H1 (cell line): Measurements from ENCODE around the gene AUH. TPM values are rescaled to one million over a fixed set of nuclear protein-coding genes. Genes with fewer than 3 reads are reported as not detected.

ENCODE experiments used
- CTCF ChIA-PET: fragments of 300-600 bp; sonication (Branson Sonifier 250); formaldehyde crosslinking; loops from one replicate; lab custom pipeline; 2021; ENCODE audit not compliant: partially characterized antibody; lab: Charles Lee
- POLR2A ChIA-PET: fragments of 300-600 bp; sonication (Branson Sonifier 250); formaldehyde crosslinking; loops from one replicate; lab custom pipeline; 2021; ENCODE audit warnings: inconsistent platforms; ENCODE audit not compliant: partially characterized antibody; lab: Charles Lee
- DNase-seq, 2 experiments: peaks; one replicate each; pipeline versions ENCODE4 v3.0.0 to v3.0.0-alpha.2; 2010 to 2022; ENCODE audit warnings: low spot score in 2 of 2, low read depth in 1 of 2, mixed read lengths in 1 of 2
- FAIRE-seq: peaks from 2 replicates; lab custom pipeline; 2011; peaks lifted over from hg19 to GRCh38; lab: Jason Lieb, UNC
- H2AFZ ChIP-seq: 2 replicates; pipeline ENCODE4 v1.8.1; 2012; ENCODE audit warnings: low read length, inconsistent platforms
- H2AK5ac ChIP-seq: 2 replicates; pipeline ENCODE4 v1.6.1; 2013; ENCODE audit warnings: low read depth, low read length
- H2BK120ac ChIP-seq: replicated peaks from 2 replicates; pipeline ENCODE3; 2013; ENCODE audit warnings: low read depth, low read length, inconsistent platforms
- H2BK12ac ChIP-seq: 2 replicates; pipeline ENCODE4 v1.6.1; 2013; ENCODE audit warnings: low read depth, low read length
- H2BK15ac ChIP-seq: 2 replicates; pipeline ENCODE4 v1.6.1; 2013; ENCODE audit warnings: low read length
- H2BK20ac ChIP-seq: 2 replicates; pipeline ENCODE4 v1.6.1; 2013; ENCODE audit warnings: low read length
- H2BK5ac ChIP-seq: 2 replicates; pipeline ENCODE4 v1.6.1; 2013; ENCODE audit warnings: low read depth, low read length
- H3K14ac ChIP-seq: 2 replicates; pipeline ENCODE4 v1.6.1; 2013; ENCODE audit warnings: inconsistent platforms; ENCODE audit not compliant: insufficient read length
- H3K18ac ChIP-seq: 2 replicates; pipeline ENCODE4 v1.6.1; 2013; ENCODE audit warnings: low read length; ENCODE audit errors: extremely low read depth
- H3K23ac ChIP-seq: 2 replicates; pipeline ENCODE4 v1.6.1; 2013; ENCODE audit warnings: inconsistent platforms; ENCODE audit not compliant: insufficient read length
- H3K23me2 ChIP-seq: 2 replicates; pipeline ENCODE4 v1.6.1; 2013; ENCODE audit warnings: low read depth, low read length
- H3K27ac ChIP-seq: 2 replicates; pipeline ENCODE4 v1.6.1; 2011; ENCODE audit warnings: low read depth, low read length, inconsistent platforms
- H3K27me3 ChIP-seq, 4 experiments: replicated peaks in 1 of 4; 1 replicate in 1 of 4; 2 replicates in 3 of 4; pipeline versions ENCODE4 v1.6.1 to v1.8.1; 2011 to 2013; ENCODE audit warnings: low read length in 3 of 4, mild to moderate bottlenecking in 3 of 4, inconsistent platforms in 2 of 4, mixed read lengths in 2 of 4, moderate library complexity in 1 of 4; ENCODE audit not compliant: control insufficient read depth in 3 of 4, insufficient read depth in 3 of 4; ENCODE audit errors: extremely low read depth in 1 of 4
- H3K36me3 ChIP-seq, 4 experiments: 2 replicates each; pipeline versions ENCODE4 v1.6.1 to v1.8.1; 2011 to 2013; ENCODE audit warnings: mild to moderate bottlenecking in 4 of 4, low read length in 3 of 4, moderate library complexity in 2 of 4, control low read depth in 1 of 4, inconsistent platforms in 1 of 4; ENCODE audit not compliant: insufficient read depth in 4 of 4, control insufficient read depth in 2 of 4
- H3K4ac ChIP-seq: replicated peaks from 2 replicates; pipeline ENCODE3; 2013; ENCODE audit warnings: low read length, low read depth, mixed read lengths, inconsistent platforms; ENCODE audit not compliant: insufficient read length
- H3K4me1 ChIP-seq, 4 experiments: replicated peaks in 1 of 4; 1 replicate in 1 of 4; 2 replicates in 3 of 4; pipeline versions ENCODE4 v1.6.1 to v1.8.1; 2011 to 2013; ENCODE audit warnings: low read length in 3 of 4, inconsistent platforms in 2 of 4, mixed read lengths in 1 of 4; ENCODE audit not compliant: insufficient read depth in 4 of 4, control insufficient read depth in 3 of 4
- H3K4me2 ChIP-seq, 2 experiments: 2 replicates each; pipeline versions ENCODE4 v1.6.1 to v1.8.1; 2011 to 2013; ENCODE audit warnings: low read depth in 2 of 2, low read length in 2 of 2, control low read depth in 1 of 2, inconsistent platforms in 1 of 2, mild to moderate bottlenecking in 1 of 2; ENCODE audit not compliant: insufficient read depth in 1 of 2
- H3K4me3 ChIP-seq, 4 experiments: fragments of 200-600, 300-600 bp in 1 of 4; sonication (generic), shearing (Covaris generic), sonication (Bioruptor Twin) in 1 of 4; 2 replicates each; pipeline versions ENCODE4 v1.5.1 to v1.8.1; 2011 to 2016; ENCODE audit warnings: low read length in 4 of 4, low read depth in 3 of 4, control low read depth in 2 of 4, inconsistent platforms in 2 of 4, mild to moderate bottlenecking in 2 of 4, mixed read lengths in 1 of 4, moderate library complexity in 1 of 4; ENCODE audit not compliant: insufficient read depth in 2 of 4; ENCODE audit errors: extremely low read depth in 1 of 4
- H3K56ac ChIP-seq: replicated peaks from 2 replicates; pipeline ENCODE3; 2013; ENCODE audit warnings: low read depth, mild to moderate bottlenecking, mixed read lengths, low read length, inconsistent platforms; ENCODE audit not compliant: insufficient read length
- H3K79me1 ChIP-seq: 2 replicates; pipeline ENCODE4 v1.6.1; 2013; ENCODE audit warnings: low read depth, low read length, control low read depth
- H3K79me2 ChIP-seq, 2 experiments: 2 replicates each; pipeline versions ENCODE4 v1.6.1 to v1.8.1; 2012 to 2013; ENCODE audit warnings: low read length in 2 of 2, mild to moderate bottlenecking in 2 of 2, inconsistent platforms in 1 of 2; ENCODE audit not compliant: insufficient read depth in 2 of 2, control insufficient read depth in 1 of 2
- H3K9ac ChIP-seq, 4 experiments: replicated peaks in 1 of 4; 1 replicate in 1 of 4; 2 replicates in 3 of 4; pipeline versions ENCODE4 v1.6.1 to v1.8.1; 2011 to 2013; ENCODE audit warnings: low read depth in 3 of 4, low read length in 3 of 4, control low read depth in 2 of 4, mild to moderate bottlenecking in 2 of 4, moderate library complexity in 2 of 4, inconsistent platforms in 1 of 4; ENCODE audit errors: extremely low read depth in 1 of 4
- H3K9me3 ChIP-seq, 2 experiments: 2 replicates each; pipeline versions ENCODE4 v1.6.1 to v1.8.1; 2012 to 2013; ENCODE audit warnings: mild to moderate bottlenecking in 2 of 2, moderate library complexity in 2 of 2, control low read depth in 1 of 2, inconsistent platforms in 1 of 2, low read depth in 1 of 2, low read length in 1 of 2, mixed read lengths in 1 of 2; ENCODE audit not compliant: insufficient read depth in 2 of 2
- H4K20me1 ChIP-seq, 2 experiments: replicated peaks in 1 of 2; 2 replicates each; pipeline versions ENCODE3 to v1.8.1; 2011 to 2013; ENCODE audit warnings: inconsistent platforms in 2 of 2, low read length in 2 of 2, mild to moderate bottlenecking in 1 of 2; ENCODE audit not compliant: insufficient read depth in 2 of 2, control insufficient read depth in 1 of 2
- H4K5ac ChIP-seq: 2 replicates; pipeline ENCODE4 v1.6.1; 2013; ENCODE audit warnings: low read length, low read depth, mixed read lengths, inconsistent platforms; ENCODE audit not compliant: insufficient read length
- H4K8ac ChIP-seq: 2 replicates; pipeline ENCODE4 v1.8.0; 2013; ENCODE audit warnings: mild to moderate bottlenecking, moderate library complexity, low read length, inconsistent platforms; ENCODE audit not compliant: insufficient read depth; ENCODE audit errors: extremely low read depth
- H4K91ac ChIP-seq: replicated peaks from 2 replicates; pipeline ENCODE3; 2013; ENCODE audit warnings: low read length, mixed read lengths, inconsistent platforms; ENCODE audit not compliant: insufficient read length
- CBX5 ChIP-seq: fragments of 300-800, 300-1000 bp; sonication (generic); IDR thresholded peaks from 2 replicates; pipeline ENCODE4 v1.7.1; 2016; ENCODE audit warnings: antibody characterized with exemption, low read length, low read depth
- CBX8 ChIP-seq: fragments of 300-800, 300-1000 bp; sonication (generic); IDR thresholded peaks from 2 replicates; pipeline ENCODE4 v1.7.1; 2016; ENCODE audit warnings: low read depth, low read length, borderline replicate concordance
- CHD1 ChIP-seq: IDR thresholded peaks from 2 replicates; pipeline ENCODE4 v1.6.1; 2012; ENCODE audit warnings: low read depth, low read length, improper control_type of control experiment
- HDAC2 ChIP-seq, 2 experiments: fragments of 300-600 bp in 1 of 2; sonication (generic) in 1 of 2; IDR thresholded peaks; 2 replicates each; pipeline ENCODE4 v1.6.1; 2011 to 2012; ENCODE audit warnings: low read depth in 2 of 2, low read length in 2 of 2, mild to moderate bottlenecking in 2 of 2, moderate library complexity in 2 of 2, borderline replicate concordance in 1 of 2, inconsistent platforms in 1 of 2
- POLR2AphosphoS5 ChIP-seq: IDR thresholded peaks from 2 replicates; pipeline ENCODE4 v1.6.1; 2011; ENCODE audit warnings: low read depth, low read length
- RNF2 ChIP-seq: fragments of 200-900, 300-1000 bp; sonication (generic); IDR thresholded peaks from 2 replicates; pipeline ENCODE4 v1.7.1; 2016; ENCODE audit warnings: borderline replicate concordance, low read depth, mild to moderate bottlenecking, antibody characterized with exemption, low read length; ENCODE audit not compliant: poor library complexity, severe bottlenecking; ENCODE audit errors: missing control alignments
- SP2 ChIP-seq: IDR thresholded peaks from 2 replicates; pipeline ENCODE4 v1.6.1; 2012; ENCODE audit warnings: mild to moderate bottlenecking, low read length, inconsistent platforms
- TCF12 ChIP-seq: IDR thresholded peaks from 2 replicates; pipeline ENCODE4 v1.6.1; 2011; ENCODE audit warnings: low read depth, mild to moderate bottlenecking, low read length
- TEAD4 ChIP-seq: IDR thresholded peaks from 2 replicates; pipeline ENCODE4 v1.6.1; 2012; ENCODE audit warnings: low read depth, low read length, inconsistent platforms, mixed read lengths
- WGBS, 2 experiments: shearing (Covaris generic) in 1 of 2; methylation state at CpG; one replicate each; pipeline versions ENCODE4 v1.1.6 to v1.1.7; 2013 to 2015; ENCODE audit warnings: low lambda C conversion rate in 2 of 2, mixed read lengths in 2 of 2, inconsistent platforms in 1 of 2, low coverage in 1 of 2, missing lambda C conversion rate in 1 of 2; ENCODE audit not compliant: insufficient replicate concordance in 2 of 2, insufficient coverage in 1 of 2, insufficient read length in 1 of 2; ENCODE audit errors: extremely low coverage in 1 of 2, missing lambda C conversion rate in 1 of 2; 5-methylcytosine and 5-hydroxymethylcytosine counted together
- polyA plus RNA-seq, 7 experiments: library from polyadenylated mRNA; depleted of rRNA in 3 of 7; stranded (reverse) in 5 of 7; unstranded in 2 of 7; fragments of >200 nt in 5 of 7; fragments of 200-250 nt in 2 of 7; gene quantifications; 1 replicate in 5 of 7; 2 replicates in 1 of 7; 4 replicates in 1 of 7; pipeline versions ENCODE4 v1.2.1 to v1.2.3, GENCODE V29; 2011 to 2013; ENCODE audit warnings: missing spikeins in 2 of 7, mixed read lengths in 2 of 7
- total RNA-seq: library from RNA; stranded (reverse); fragmentation: NEBNext Ultra II Directional; extraction: Animal tissue kit (Norgen Biotek cat#: 25700); gene quantifications from 2 replicates; pipeline ENCODE4 v1.2.1, GENCODE V29; 2021
- TF ChIP-seq, protein P1 (sequence below): IDR thresholded peaks from 2 replicates; pipeline ENCODE4 v1.6.1; 2012; ENCODE audit warnings: inconsistent platforms

The AUH gene
- total and polyA plus RNA-seq, 2 of the 8 experiments (the other 6 are each of a cell fraction or from before 2014, with no cell fraction given): 5.8 to 21.9 TPM

DNA sequence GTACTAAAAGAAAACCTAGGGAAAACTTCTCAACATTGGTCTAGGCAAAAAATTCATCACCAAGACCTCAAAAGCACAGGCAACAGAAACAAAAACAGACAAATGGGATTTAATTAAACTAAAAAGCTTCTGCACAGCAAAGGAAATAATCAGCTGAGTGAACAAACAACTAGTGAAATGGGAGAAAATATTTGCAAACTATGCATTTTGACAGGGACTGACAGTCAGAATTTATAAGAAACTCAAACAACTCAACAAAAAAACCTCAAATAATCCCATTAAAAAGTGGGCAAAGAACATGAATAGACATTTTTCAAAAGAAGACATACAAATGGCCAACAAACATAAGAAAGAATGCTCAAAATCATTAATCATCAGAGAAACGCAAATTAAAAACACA is 189.4 kb downstream of the AUH start:
- Histone ChIP-seq H3K36me3 (no peaks in the 10 kb centered on the region), H3K18ac (no peak overlapping the region), H3K56ac (no peak overlapping the region), H3K79me2 (no peaks in the 10 kb centered on the region), H3K27ac (no peak overlapping the region), H3K23ac (no peak overlapping the region), H3K4me1 (no peaks in the 10 kb centered on the region), H3K23me2 (0 out of 2 replicates have a peak, but pooled peaks cover 2% of the 10 kb centered on the region), H3K4ac (no peak overlapping the region), H3K4me2 (no peak overlapping the region), H2BK120ac (no peak overlapping the region), H2BK5ac (no peak overlapping the region), H4K8ac (no peak overlapping the region), H2BK15ac (no peak overlapping the region), H3K9me3 (0 out of 4 replicates have a peak, but pooled peaks cover 0 to 2% of the 10 kb centered on the region in 2 experiments), H4K20me1 (no peaks in the 10 kb centered on the region), H3K9ac (no peak overlapping the region), H2BK12ac (no peak overlapping the region), H3K79me1 (no peaks in the 10 kb centered on the region), H2AFZ (no peak overlapping the region), H3K4me3 (no peak overlapping the region), H4K91ac (no peak overlapping the region), H2AK5ac (no peak overlapping the region), H2BK20ac (no peak overlapping the region)
- WGBS, 2 experiments: 92% methylated on average over 1 of the region's 1 CpG; no CpG with 5 or more reads in 1 of the 2 experiments
- DNase-seq (no peak), FAIRE-seq (no peak)
- CTCF ChIA-PET: no interaction called here
- TF ChIP-seq CHD1 (no peak), CBX8 (no peak), TEAD4 (no peak), TCF12 (no peak), HDAC2 (IDR thresholded peaks at IDR 0.05; ENCODE audit: borderline replicate concordance in 1 of 2, low read depth in 2 of 2, low read length in 2 of 2) (no peak), POLR2AphosphoS5 (no peak), CBX5 (no peak), RNF2 (no peak), SP2 (no peak)
- TF ChIP-seq, protein P1, sequence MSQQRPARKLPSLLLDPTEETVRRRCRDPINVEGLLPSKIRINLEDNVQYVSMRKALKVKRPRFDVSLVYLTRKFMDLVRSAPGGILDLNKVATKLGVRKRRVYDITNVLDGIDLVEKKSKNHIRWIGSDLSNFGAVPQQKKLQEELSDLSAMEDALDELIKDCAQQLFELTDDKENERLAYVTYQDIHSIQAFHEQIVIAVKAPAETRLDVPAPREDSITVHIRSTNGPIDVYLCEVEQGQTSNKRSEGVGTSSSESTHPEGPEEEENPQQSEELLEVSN: no peak
- TF ChIP-seq, all 59 proteins: peak for 0
- H4K5ac ChIP-seq: no peak overlapping the region
- H3K14ac ChIP-seq: no peak overlapping the region
- POLR2A ChIA-PET: no interaction called here
- no peaks in the 10 kb centered on the region for H3K27me3 ChIP-seq
